GM12874 (cell line): ENCODE data around the gene ARHGAP29.

Experiments used
- TF ChIP-seq, protein P1 (sequence below): IDR thresholded peaks from 2 replicates; pipeline ENCODE4 v1.5.1; 2011; ENCODE audit warnings: low read depth, mild to moderate bottlenecking, control low read depth, low read length, moderate library complexity; ENCODE audit not compliant: insufficient read depth

ARHGAP29 gene

GRCh38 chr1:94273111-94273510 is 35.7 kb upstream of the ARHGAP29 start:
- TF ChIP-seq, protein P1, sequence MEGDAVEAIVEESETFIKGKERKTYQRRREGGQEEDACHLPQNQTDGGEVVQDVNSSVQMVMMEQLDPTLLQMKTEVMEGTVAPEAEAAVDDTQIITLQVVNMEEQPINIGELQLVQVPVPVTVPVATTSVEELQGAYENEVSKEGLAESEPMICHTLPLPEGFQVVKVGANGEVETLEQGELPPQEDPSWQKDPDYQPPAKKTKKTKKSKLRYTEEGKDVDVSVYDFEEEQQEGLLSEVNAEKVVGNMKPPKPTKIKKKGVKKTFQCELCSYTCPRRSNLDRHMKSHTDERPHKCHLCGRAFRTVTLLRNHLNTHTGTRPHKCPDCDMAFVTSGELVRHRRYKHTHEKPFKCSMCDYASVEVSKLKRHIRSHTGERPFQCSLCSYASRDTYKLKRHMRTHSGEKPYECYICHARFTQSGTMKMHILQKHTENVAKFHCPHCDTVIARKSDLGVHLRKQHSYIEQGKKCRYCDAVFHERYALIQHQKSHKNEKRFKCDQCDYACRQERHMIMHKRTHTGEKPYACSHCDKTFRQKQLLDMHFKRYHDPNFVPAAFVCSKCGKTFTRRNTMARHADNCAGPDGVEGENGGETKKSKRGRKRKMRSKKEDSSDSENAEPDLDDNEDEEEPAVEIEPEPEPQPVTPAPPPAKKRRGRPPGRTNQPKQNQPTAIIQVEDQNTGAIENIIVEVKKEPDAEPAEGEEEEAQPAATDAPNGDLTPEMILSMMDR, result no peak

GRCh38 chr1:94272388-94272787 is 35.0 kb upstream of the ARHGAP29 start:
- TF ChIP-seq, protein P1, result no peak

- TF ChIP-seq, protein P1, result no peak
Measured at GRCh38 chr1:94271373-94271772, 34.0 kb upstream of the ARHGAP29 start.

DNA sequence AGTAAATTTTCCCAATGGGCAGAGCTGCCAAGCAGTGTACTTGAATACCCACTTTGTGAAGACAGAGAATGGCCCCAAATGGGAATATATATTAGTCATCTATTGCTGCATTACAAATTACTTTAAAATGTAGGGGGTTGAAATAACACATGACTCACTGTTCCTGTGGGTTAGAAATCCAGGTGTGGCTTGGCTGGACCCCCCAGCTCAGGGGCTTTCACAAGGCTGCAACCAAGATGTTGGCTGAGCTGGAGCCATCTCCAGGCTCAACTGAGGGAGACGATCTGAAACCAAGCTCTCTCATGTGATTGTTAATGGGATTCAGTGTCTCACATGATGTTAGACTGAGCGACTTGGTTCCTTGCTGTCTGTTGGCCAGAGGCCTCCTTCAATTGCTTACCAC is 33.4 kb upstream of the ARHGAP29 start:
- TF ChIP-seq, protein P1, result no peak

DNA sequence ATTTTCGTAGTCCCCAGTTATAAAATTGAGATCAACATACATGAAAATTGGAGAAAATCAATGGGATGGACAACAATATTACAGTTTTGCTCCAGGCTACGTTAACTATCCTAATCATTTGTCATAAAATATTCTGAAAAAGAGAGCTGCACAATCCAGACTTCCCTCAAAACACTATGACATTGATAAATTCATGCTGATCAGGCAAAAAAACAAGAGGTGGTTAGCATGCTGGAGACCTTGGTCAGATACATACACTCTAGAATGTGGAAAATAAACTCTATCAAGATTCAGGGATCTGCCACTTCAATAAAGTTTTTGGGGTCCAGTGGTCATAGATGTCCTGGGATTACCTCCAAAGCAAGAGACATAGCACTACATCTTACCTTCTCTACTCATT is 32.5 kb upstream of the ARHGAP29 start:
- TF ChIP-seq, protein P1, result no peak

GRCh38 chr1:94265906-94266305 is 28.5 kb upstream of the ARHGAP29 start:
- TF ChIP-seq, protein P1, result no peak

DNA sequence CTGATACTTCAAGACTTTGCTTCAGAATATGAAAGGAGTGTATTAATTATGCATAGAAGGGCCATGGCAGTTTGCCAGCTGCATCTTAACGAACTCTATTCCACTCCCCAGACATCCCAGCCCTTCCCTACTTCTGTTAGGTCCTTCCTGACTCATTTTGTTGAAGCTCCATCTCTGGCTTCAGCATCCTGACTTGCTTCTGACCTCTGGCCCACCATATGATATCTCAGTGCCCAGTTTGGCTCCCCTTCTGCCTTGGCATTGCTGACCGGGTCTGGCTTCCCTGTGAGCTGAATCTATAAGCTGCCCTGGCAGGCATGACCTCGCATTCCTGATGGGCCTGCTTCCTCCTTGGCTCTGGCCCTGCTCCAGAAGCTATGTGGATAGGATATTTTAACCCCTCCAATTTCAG is 27.6 kb upstream of the ARHGAP29 start:
- TF ChIP-seq, protein P1, result no peak

GRCh38 chr1:94260635-94261387 is 23.4 kb upstream of the ARHGAP29 start:
- TF ChIP-seq, protein P1, result no peak
